ELR (cell line): ENCODE measurements around the gene IL1RAPL1.
"Not testable (repeated sequence)": the region's sequence is repeated elsewhere in the genome, so short reads cannot be mapped to it uniquely, and the experiment has no call there.

Experiments used
- DNase-seq: peaks from one replicate; pipeline ENCODE4 v3.0.0-alpha.2; 2015; ENCODE audit warnings: low read depth

The IL1RAPL1 gene

GRCh38 chrX:28628120-28628519, 40.9 kb downstream of the IL1RAPL1 start:
- DNase-seq = no peak

- DNase-seq = no peak
These were observed 51.5 kb downstream of the IL1RAPL1 start for GRCh38 chrX:28638775-28639174.

GRCh38 chrX:28639451-28639850, 52.2 kb downstream of the IL1RAPL1 start:
- DNase-seq = no peak

GRCh38 chrX:28649541-28649940, 62.3 kb downstream of the IL1RAPL1 start:
- no peak for DNase-seq

- no peak for DNase-seq
These were observed 63.9 kb downstream of the IL1RAPL1 start for GRCh38 chrX:28651186-28651585.

GRCh38 chrX:28659269-28659668, 72.0 kb downstream of the IL1RAPL1 start:
- no peak for DNase-seq

- no peak for DNase-seq
These were observed 78.5 kb downstream of the IL1RAPL1 start for GRCh38 chrX:28665778-28666177.

- no peak for DNase-seq
These were observed 81.1 kb downstream of the IL1RAPL1 start for GRCh38 chrX:28668303-28668702.

GRCh38 chrX:28668957-28669356, 81.7 kb downstream of the IL1RAPL1 start:
- DNase-seq = no peak

GRCh38 chrX:28670074-28670473, 82.8 kb downstream of the IL1RAPL1 start:
- no peak for DNase-seq

GRCh38 chrX:28675173-28675572, 87.9 kb downstream of the IL1RAPL1 start:
- no peak for DNase-seq

- no peak for DNase-seq
These were observed 105.9 kb downstream of the IL1RAPL1 start for GRCh38 chrX:28693101-28693500.

- DNase-seq = no peak
These were observed 110.5 kb downstream of the IL1RAPL1 start for GRCh38 chrX:28697732-28698131.

GRCh38 chrX:28701222-28701621, 114.0 kb downstream of the IL1RAPL1 start:
- no peak for DNase-seq

GRCh38 chrX:28706964-28707363, 119.7 kb downstream of the IL1RAPL1 start:
- no peak for DNase-seq

- DNase-seq = no peak
These were observed 122.2 kb downstream of the IL1RAPL1 start for GRCh38 chrX:28709421-28709820.

GRCh38 chrX:28717864-28718263, 130.6 kb downstream of the IL1RAPL1 start:
- DNase-seq = no peak

GRCh38 chrX:28718450-28718849, 131.2 kb downstream of the IL1RAPL1 start:
- no peak for DNase-seq

GRCh38 chrX:28719620-28720019, 132.4 kb downstream of the IL1RAPL1 start:
- no peak for DNase-seq

- DNase-seq = no peak
These were observed 165.1 kb downstream of the IL1RAPL1 start for GRCh38 chrX:28752330-28752729.

GRCh38 chrX:28756175-28756574, 168.9 kb downstream of the IL1RAPL1 start:
- no peak for DNase-seq

GRCh38 chrX:28756647-28757046, 169.4 kb downstream of the IL1RAPL1 start:
- no peak for DNase-seq

- no peak for DNase-seq
These were observed 170.0 kb downstream of the IL1RAPL1 start for GRCh38 chrX:28757290-28757689.

GRCh38 chrX:28766561-28766960, 179.3 kb downstream of the IL1RAPL1 start:
- DNase-seq = not testable (repeated sequence)

GRCh38 chrX:28773807-28774206, 186.6 kb downstream of the IL1RAPL1 start:
- DNase-seq = no peak
